ENCODE results near the gene MED12L.

MED12L gene

DNA sequence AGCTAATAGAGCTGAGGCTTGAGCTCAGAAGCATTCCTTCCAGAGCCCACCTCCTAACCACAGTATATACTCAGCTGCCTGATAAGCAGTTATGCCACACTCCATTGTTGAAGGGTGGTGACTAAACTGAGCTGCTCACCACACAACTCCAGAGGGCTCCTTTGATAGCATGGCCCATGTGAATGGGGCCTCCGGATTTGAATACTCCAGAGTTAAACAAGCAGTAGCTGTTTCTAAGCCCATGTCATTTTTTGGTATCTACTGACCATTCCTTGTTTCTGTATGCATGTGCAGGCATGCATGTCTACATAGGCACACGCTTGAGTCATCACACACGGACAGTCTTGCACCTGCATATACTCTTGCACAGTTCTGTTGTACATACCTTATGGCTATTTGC lies 346.5 kb downstream of the MED12L start:
- no peak for DNase-seq

- no peak for DNase-seq
These were observed 347.3 kb downstream of the MED12L start for GRCh38 chr3:151432616-151433372.

GRCh38 chr3:151434151-151434890 lies 348.9 kb downstream of the MED12L start:
- no peak for DNase-seq

DNA sequence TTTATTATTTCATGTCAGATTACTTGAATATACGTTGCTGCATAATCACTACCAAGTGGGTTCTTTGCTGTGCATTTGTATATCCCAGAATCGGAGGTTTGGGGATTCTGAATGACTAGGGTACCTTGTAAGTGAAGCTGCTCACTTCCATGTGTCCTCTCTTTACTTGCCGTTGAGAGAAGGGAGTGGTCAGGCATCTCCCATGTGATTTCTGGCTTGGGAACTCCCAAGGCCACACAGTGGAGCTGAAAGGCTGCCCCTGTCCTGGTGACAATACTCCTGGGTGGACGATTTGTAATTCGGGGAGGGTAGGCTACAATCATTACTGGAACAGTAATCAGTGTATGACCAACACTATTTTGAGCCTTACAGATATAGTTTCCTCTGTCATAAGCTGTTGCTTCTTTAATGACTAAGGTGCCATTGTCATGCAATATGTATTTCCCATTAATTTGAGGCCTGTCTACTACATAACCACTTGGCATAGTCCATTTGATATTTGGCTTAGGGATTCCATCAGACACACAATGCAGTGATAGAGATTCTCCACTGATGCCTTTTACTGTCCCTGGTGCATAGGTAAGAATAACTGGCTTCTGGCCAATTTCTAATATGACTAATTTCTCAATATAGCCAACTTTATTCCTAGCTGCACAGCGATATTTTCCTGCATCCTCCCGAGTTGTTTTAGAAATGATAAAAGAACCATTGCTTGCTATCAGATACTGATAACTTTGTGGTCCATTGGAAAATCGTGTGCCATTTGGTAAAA lies 351.4 kb downstream of the MED12L start:
- DNase-seq = no peak

- no peak for DNase-seq
These were observed 352.4 kb downstream of the MED12L start for GRCh38 chr3:151437906-151438305.

- peak in 1 of 2 donors; percentile 63 for DNase-seq
These were observed 354.2 kb downstream of the MED12L start for GRCh38 chr3:151439652-151440125.

DNA sequence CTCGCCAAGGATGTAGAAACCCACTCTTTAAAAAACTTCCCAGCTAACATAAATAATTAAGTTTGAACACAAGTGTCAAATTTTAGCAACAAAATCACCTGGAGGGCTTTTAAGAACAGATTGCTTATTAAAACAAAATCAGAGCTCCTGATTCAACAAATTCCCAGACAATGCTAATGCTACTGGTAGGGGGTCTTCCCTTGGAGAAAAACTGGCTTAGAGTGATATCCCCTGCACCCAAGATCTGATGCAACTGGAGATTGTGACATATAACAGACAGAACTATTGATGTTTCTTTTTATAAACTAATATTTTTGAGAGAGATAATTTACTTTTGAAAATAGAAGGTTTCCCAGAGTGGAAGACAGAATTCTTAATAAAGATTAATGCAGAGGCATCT lies 355.5 kb downstream of the MED12L start:
- no peak for DNase-seq

- no peak for DNase-seq
These were observed 358.1 kb downstream of the MED12L start for GRCh38 chr3:151443583-151443982.

GRCh38 chr3:151445273-151446001 lies 360.0 kb downstream of the MED12L start:
- DNase-seq = no peak

GRCh38 chr3:151446002-151446340 lies 360.5 kb downstream of the MED12L start:
- DNase-seq = no peak

GRCh38 chr3:151452368-151452767 lies 366.9 kb downstream of the MED12L start:
- DNase-seq = no peak

GRCh38 chr3:151452841-151453240 lies 367.4 kb downstream of the MED12L start:
- DNase-seq = no peak

- no peak for DNase-seq
These were observed 370.6 kb downstream of the MED12L start for GRCh38 chr3:151456065-151456464.

DNA sequence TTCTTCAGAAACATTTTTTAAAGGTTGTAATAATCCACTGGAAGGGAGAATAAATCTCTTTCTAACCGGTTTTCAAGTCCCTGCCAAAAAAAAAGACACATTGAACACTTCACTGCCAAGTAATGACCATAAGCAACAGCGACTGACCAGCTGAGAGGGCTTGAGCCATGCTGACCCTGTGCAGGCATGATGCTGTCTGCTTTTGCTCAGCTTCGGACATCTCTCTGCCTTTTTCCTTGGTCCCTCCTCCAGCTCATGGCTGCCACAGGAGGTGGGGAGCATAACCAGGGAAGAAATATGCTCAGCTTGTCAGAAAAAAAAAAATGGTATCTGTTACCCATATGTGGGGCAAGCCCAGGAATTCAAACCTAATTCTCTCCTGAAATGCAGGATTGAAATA lies 373.9 kb downstream of the MED12L start:
- DNase-seq = no peak

DNA sequence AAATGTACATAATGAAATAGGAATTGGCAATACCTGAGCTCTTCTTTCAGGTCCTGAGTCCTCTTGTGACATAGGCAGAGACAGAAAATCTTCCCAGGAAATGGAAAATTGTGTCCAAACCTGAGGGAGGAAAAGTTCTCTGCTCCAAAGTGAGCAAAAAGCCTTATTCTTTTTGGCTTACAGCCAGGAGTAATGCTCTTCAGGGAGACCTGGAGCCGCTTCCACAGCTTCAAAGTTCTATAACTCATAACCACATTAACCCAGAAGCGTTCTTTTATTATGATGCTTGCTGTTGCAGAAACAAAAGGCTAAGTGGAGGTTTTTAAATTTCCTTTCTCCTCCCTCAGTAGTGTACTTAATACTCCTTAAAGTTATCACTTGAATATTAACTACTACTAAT lies 374.8 kb downstream of the MED12L start:
- no peak for DNase-seq

DNA sequence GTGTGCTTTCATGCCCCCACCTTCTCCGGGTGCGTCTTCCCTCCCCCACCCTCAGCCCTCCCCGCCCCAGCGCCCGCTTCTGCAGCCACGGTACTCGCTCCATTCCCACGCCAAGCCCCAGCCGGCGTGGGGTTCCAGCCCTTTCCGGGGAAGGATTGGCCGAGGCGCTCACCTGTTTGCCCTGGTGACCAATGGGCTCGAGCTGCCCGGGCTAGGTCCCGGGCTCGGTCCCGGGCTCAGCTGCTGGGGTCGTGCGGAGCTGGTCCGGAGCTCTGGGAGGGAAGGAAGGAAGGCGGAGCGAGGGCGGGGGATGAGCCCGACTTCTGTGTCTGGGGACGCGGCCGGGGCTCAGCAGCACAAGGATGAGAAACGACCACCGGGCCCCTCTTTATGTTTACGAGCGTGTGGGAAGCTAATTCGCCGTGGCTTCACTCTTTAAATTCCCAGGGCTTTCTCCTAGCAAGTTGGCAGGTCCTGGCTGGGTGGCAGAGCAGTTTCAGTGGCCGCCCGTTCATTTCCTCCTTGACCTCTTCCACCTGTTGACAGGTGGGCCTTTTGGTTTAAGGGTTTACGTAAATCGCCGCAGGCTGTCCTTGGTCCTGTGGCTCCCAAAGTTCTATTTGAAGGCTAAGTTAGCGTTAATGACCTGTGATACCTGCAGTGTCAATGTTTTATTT lies 375.4 kb downstream of the MED12L start, which contains the start of gene IGSF10:
IGSF10 (minus strand) TSS at position 288 of the 677 bp plus-strand sequence. CDS start 2,352 bp downstream, outside the sequence.
- DNase-seq = no peak

DNA sequence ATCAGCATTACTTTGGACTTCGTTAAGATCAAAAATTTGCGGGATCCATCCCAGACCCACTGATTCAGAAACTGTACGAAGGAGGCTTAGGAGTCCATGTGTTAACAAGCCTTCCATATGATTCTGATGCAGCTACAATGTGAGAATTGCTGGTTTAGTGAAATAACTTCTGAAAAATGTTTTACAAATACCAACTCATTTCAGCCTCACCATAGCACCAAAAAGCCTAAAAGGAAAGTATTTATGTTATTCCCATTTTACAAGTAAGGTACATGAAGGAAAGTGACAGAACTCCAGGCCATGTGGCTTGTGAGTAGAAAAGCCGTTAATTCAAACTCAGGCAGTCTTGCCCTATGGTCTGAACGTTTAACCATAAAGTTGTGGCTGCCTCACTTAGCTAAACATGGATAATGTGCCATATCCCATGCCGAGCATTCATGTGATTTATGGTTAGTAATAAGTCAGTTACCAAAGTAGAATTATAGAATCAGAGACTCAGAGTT lies 376.9 kb downstream of the MED12L start:
- DNase-seq = no peak

DNA sequence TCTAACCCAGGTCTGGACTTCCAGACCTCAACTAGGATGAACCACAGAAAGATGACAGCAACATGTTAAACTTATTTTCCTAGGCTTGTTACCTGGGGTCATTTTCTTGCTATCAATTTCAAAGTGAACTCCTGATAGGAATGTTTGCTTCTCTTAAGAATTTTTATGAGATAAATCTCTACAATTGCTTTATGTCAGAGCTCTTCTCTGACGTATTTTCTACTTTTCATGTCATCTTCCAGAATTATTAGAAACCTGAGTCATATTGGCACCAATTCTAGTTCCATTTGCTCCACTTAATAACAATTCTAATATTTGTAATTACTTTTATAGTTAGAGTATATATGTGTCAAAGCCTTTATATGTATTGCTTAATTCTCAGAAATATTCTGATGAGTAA lies 377.5 kb downstream of the MED12L start:
- no peak for DNase-seq

- DNase-seq = no peak
These were observed 381.6 kb downstream of the MED12L start for GRCh38 chr3:151467069-151467468.

DNA sequence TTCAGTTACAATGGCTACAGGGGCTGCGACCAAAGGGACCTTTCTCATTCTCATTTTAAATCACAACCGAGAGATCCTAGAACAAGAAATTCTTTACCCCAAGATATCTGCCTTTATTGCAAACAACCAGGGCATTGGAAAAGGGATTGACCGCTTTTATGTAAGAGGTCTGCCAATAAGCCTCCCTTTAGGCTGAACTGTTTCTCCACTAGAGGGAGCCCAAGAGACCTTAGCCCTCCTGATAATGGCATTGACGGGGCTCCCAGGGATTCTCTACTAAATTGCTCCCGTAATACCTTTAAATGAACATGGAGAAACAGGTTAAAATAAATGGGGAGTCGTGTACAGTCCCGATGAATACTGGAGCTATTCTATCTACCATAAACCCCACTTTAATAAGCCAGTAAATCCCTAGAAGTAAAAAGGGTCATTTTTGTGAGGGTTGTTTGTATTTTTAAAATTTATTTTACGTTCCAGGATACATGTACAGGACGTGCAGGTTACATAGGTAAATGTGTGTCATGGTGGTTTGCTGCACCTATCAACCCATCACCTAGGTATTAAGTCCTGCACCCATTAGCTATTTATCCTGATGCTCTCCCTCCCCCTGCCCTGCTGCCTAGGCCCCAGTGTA lies 382.9 kb downstream of the MED12L start:
- DNase-seq = no peak

GRCh38 chr3:151476344-151477018 lies 391.0 kb downstream of the MED12L start:
- no peak for DNase-seq

Data from hippocampal formation (tissue), 2 donors.